Measurements from ENCODE around the gene TBC1D22A.
"Not testable (repeated sequence)": the region's sequence is repeated elsewhere in the genome, so short reads cannot be mapped to it uniquely, and the experiment has no call there.

TBC1D22A gene

DNA sequence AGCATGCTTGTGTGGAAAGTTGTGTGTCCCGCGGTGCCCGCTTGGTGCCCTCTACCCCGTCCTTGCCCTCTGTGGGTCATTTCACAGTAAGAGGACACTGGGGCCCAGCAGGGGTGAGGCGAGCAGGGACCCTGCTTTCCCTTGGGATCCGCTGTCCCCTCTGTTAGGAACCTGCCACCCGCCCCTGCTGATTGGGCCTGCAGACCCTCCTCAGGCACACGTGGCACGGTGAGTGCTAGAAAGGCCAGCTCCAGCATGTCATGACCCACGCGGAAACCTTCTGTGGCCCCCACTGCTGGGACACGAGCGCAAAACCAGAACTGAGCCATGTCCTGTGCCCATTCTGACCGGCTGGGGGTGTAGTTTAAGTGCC lies 353.1 kb downstream of the TBC1D22A start:
- DNase-seq (ENCODE audit: low spot score) (no peak), FAIRE-seq (no peak)

DNA sequence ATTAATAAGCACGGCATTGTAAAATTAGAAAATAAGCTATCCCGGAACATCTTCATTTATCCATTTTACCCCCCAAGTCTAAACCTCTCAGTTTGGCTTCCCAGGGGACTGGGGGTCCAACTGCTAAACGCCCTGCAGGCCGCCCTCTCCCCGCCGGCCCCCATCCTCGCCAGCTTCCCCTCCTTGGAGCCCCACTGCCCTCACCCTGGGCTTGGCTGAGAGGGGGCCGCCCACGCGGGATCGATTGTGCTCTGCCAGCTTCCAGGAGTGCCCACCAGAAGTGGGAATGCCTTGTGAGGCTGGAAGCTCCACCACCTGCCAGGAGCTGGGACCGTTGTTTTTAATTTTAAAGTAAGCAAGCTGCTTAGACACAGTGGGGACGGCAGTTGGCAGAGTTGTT lies 353.5 kb downstream of the TBC1D22A start:
- FAIRE-seq (no peak), DNase-seq (ENCODE audit: low spot score) (no peak)

DNA sequence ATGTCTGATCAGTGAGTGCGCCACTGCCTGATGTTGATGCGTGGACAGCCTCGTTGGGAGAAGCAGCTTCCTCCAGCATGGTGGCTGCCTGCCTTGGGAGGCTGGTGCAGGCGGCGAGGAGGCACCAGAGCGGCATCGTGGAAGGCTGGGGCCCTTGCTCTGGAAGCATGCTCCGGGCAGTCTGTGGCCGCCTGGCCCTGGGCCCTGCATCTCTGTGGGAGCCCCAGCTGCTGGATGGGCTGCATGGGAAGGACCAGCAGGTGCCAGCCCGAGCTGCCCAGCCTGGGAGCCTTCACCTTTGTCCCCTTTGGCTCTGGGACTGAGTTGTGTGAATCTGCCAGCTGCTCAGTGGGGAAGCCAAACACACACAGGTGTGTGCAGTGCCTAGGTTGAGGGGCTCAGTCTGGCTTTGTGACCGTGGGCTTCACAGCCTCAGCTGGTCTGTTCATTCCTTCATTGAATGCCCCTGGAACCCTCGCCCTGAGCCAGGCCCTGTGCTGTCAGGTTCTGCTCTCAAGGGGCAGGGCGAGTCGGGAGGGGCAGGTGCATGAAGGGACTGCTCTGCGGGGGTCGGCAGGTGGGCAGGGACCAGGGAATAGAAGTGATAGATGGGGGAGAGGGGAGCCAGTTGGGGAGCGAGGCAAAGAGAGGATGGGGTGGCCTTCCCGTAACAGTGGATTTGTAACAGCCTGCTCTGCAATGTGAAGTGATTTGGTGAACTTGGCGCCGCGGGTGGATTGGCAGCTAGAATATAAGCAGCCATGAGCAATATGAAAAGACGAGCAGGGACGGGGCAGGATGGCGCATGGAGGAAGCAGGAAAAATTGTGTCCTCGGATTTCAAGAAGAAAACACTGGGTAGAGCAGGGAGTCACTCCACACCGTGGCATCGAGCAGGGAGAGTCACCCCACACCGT lies 354.2 kb downstream of the TBC1D22A start:
- FAIRE-seq (no peak), DNase-seq (ENCODE audit: low spot score) (no peak)

DNA sequence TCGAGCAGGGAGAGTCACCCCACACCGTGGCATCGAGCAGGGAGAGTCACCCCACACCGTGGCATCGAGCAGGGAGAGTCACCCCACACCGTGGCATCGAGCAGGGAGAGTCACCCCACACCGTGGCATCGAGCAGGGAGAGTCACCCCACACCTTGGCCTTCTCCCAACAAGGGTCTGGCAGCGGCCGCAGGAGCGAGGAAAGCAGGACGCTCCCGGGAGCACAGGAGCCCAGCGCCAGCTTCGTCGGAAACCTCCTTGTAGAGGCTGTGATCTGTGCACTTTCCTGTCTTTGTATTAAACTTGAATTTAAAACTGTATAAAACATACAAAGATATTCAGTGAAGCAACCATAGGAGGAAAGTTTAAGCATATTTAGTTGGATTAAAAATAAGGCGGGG lies 355.0 kb downstream of the TBC1D22A start:
- not testable (repeated sequence) for DNase-seq (ENCODE audit: low spot score); FAIRE-seq

DNA sequence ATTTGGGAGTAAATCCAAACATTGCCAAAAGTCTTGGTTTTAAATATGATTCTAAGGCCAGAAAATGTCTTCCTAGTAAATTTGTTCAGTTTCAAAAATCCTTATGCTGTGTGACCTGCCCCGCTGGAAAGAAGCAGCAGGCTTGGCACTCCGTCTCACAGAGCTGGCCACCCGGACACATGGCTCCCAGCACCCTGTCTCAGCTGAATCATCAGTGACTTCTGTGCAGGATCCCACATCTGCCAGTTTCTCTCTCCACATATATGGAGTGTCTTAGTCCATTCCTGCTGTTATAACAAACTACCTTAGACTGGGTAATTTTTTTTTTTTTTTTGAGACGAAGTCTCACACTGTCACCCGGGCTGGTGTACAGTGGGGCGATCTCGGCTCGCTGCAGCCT lies 356.7 kb downstream of the TBC1D22A start:
- FAIRE-seq (no peak), DNase-seq (ENCODE audit: low spot score) (no peak)

DNA sequence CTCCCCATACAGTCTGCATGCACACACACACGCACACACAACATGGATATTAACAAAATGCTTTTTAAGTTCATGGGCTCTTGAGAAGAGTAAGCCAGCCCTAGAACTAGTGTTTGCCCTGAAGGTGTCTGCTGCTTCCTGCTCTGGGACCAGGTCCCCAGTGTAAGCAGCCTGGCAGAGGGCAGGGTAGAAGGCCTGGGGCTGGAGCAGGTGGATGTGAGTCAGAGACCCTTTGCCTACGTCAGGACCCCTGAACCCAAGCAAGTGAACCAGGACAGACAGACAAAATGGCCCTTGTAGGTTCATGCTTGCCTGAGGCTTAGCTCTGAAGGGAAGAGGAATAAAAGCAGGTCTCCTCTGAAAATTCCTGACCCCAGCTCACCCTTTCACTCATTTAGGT lies 357.9 kb downstream of the TBC1D22A start:
- DNase-seq (ENCODE audit: low spot score) (no peak), FAIRE-seq (no peak)

DNA sequence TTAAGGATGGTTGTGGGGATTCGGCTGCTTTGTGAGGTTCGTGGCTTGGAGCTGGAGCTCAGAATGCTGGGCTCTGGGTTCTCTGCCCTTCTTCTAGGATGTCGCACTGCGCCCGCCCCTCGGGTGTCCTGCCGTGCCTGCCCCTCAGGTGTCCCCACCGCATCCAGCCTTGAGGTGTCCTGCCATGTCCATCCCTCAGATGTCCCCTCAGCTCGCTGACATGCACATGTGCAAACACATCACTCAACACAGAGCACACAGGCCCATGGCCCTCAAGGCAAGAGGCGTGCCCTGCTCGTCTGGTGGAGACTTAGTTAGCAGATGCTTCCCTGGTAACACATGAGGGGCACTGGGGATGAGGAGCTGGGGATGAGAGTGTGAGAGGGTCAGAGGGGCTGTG lies 359.3 kb downstream of the TBC1D22A start:
- FAIRE-seq, result no peak
- DNase-seq (ENCODE audit: low spot score), result no peak

DNA sequence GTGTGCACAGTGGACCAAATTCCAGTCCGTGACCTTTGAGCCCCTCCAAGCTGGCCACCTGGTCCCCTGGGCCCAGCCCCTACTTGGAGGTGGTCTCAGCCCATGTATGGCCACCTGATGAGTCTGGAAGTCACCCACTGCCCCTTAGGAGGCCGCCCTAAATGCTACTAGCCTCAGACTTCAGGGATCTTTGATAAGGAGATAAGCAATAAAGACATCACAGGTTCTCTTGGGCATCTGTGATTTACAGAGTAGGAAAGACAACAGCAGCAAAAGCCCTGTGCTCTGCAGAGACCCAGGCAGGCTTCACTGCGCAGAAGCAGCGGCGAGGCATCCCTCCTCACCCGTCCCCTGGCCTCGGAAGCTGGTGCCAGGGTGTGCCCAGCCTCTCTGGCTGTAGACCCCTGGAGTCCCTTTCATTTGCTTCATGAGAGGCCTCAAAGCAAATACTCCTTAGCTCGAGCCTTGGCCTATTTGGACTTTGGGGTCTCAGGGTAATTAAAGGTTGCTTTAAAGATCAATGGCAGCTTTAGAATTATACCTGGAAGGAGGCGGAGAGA lies 360.1 kb downstream of the TBC1D22A start:
- FAIRE-seq (no peak), DNase-seq (ENCODE audit: low spot score) (no peak)

DNA sequence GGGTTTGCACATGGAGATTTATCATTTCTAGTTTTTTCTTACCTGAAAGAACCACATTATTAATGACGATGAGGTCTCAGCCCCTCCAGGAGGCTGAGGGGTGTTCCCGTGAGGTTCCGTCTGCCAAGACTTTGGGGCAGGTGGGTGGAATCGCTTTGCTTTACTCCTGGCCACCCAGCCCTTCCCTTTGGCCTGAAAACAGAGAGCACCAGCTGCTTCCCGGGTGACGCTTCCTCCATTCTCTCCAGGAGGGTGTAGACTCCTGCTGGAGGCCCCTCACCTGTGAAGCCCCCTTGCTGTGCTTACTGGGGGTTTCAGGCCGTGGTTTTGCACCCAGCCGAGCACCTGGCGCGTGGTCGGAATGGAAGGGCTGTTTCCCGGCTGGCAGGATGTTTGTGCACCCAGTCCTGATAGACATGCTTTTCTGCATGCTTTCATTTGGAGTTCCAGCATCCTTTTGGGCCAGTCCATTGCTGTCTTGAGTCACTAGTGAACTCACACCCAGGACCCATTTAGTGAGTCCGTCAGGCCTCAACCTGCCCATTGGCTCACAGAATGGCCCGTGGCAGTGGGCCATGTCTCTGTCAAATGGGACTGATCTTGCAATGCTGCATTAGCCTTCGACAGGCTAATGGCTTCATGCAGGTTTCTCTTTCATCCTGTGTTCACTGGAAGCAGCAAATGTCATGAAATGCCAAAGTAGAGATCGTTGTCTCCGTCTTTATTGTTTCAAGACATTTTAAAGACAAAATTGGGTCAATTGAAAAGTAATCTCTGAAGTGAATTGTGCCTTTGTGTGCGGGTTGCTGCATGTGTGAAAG lies 360.8 kb downstream of the TBC1D22A start:
- DNase-seq (ENCODE audit: low spot score) (no peak), FAIRE-seq (no peak)

DNA sequence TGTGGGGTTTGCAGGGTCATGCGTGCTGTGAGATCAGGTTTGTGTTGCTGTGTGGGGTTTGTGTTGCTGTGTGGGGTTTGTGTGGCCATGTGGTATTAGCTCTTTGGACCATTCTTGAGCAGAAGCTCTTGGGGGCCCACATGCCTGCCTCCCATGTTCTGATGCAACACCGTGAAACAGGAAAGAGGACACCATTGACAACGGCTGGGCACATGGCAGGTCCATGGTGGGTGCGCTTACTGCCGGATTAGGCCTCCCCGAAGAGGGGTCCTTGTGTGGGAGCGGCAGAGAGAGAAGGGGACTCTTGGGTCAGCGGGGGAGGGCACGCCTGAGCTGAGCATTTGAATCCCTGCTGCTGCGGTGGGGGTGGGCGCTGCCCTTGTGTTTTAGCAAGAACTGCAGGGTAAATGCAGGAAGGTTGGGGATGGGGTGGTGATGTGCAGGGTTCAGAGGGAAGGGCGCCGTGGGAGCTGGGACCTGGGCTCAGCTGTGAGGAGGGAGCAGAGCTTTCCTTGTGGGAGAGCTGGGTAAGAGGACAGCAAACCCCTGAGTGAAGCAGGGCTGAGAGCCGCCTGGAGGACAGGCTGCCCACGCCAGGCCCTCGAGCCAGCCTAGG lies 361.5 kb downstream of the TBC1D22A start:
- DNase-seq (ENCODE audit: low spot score), result no peak
- FAIRE-seq, result no peak

DNA sequence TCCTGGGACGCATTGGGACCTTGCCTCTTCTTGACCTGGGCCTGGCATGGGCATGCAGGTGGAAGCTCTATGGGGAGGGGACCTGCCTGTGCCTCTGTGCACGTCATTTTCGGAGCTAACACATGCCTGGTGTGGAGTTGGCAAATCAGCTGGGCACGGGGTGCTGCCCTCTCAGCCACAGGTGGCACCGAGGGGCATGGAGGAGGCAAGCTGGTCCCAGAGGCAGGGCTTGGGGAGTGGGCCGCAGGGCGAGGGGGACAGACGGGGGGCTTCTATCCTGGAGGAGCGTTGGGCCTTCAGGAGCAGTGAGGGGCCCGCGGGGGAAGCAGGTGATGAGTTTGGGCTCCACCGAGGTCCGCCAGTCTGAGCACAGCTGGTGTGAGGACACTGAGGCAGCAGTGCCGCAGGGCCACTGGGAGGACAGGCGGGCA lies 362.0 kb downstream of the TBC1D22A start:
- FAIRE-seq (no peak), DNase-seq (ENCODE audit: low spot score) (no peak)

DNA sequence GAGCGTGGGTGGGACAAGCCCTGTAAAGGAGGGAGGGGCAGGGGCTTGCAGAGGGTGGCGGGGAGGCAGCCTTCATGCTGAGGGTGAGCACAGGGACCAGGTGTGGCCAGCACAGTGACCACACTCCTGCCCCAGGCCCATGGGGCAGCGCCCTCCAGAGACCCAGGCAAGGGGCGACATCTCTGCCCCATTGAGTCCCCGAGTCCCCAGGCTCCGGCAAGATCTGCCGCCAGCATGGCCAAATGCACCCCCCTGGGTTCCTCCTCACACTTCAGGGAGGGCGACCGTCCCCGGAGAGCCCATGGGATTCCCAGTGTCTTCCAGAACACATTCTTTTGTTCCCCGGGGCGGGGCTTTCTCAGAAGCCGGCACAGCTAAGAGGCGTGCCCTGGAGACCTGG lies 362.5 kb downstream of the TBC1D22A start:
- DNase-seq (ENCODE audit: low spot score) (no peak), FAIRE-seq (no peak)

DNA sequence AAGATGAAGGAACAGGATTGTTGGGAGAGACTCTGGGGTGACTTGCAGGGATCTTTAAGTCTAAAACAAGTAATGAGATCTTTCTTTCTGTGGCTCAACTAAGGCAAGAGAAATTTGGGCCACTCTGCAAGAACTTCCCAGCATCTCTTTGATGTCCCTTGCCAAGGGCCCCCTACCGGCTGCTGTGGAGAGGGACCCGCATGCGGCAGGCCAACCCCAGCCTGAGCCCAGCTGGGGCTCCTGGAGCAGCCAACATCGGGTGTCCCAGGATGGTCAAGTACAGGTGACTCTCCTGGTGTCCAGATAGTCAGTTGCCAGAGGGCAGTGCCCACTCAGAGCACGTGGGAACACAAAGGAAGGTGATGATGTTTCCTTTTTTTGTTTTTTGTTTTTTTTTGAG lies 363.2 kb downstream of the TBC1D22A start:
- FAIRE-seq, result no peak
- no peak for DNase-seq (ENCODE audit: low spot score)

DNA sequence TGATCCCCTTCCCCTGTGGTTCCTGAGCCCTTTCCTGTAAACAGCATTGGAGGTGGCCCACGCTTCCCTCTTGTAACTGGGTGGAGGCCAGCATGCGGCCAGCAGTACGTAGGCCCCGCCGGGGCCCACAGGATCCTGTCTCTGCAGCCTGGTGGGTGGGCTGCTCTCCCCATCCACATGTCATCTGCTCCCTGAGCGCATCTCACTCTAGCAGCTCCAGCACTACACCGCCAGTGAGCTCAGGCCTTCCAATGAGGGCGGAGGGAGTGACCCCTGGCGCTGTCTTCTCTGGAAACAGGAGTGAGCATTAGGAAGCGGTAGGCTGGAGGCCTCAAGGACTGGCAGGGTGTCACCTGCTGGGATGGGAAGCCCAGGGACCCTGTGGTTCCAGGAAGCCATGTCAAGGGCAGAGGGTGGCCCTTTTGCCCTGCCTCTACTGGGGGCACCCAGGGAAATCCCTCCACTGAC lies 363.9 kb downstream of the TBC1D22A start:
- DNase-seq (ENCODE audit: low spot score) (no peak), FAIRE-seq (no peak)

DNA sequence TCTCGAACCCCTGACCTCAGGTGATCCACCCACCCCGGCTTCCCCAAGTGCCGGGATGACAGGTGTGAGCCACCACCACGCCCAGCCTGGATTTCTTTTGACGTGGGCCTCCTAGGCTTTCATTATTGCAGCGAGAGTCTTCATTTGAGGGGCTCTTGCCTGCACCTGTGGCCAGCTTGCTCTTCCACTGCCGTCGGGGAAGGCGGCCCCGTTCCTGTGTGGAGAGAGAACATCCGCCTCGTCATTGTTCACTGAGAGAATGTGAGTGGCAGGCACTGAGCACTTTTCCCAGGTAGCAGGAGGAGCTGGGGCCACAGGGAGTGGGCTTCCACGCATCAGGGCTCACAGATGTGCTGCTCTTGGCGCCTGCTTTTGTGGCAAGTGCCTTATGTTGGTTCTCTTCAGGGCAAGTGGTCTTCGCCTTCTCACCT lies 365.0 kb downstream of the TBC1D22A start:
- FAIRE-seq, result no peak

DNA sequence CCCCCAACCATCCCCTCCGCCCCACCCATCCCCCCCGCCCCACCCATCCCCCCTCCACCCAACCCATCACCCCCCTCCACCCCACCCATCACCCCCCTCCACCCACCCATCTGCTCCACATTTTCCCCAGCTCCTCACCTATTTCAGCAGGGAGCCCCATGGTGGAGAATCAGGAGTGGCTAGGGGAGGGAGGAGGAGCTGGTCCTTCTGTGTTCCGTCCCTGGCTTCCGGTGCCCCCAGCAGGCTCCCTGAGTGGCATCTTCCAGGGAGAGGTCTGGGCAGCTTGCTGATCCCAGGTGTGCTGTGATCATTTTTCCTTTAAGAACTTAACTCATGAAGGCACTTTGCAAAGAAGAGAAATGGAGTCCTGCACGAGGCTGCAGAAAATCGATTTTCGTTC lies 365.8 kb downstream of the TBC1D22A start:
- DNase-seq (ENCODE audit: low spot score), result no peak
- FAIRE-seq, result no peak

More for the DNA sequence above, 365.0 kb downstream of the TBC1D22A start:
- no peak for DNase-seq (ENCODE audit: low spot score)

DNA sequence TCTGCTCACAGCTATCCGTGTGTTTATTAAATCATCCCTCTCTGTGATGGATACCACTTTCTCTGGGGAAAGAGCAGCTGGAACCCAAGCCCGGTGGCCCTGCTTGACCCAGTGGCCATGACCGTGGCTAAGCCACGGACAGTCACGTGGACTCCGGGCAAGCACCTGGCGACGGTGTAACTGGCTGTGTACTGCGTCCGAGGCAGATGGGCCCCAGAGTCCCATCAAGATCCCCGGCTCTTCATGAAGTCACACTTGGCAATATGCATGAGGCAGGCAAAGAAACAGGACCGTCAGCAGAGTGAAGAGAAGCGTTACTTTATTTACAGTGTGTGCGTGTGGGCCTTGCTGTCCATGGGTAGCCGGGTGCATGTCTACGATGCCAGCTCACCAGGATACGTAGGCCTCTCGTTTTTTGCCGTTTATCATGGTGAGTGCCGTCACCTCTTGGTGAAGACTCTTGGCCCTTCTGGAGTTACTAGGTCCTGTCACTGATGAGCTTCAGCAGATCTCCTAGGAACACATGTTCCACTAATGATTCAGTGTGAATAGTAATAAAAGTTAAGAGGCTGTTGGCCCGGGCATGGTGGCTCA lies 366.3 kb downstream of the TBC1D22A start:
- DNase-seq (ENCODE audit: low spot score) (no peak), FAIRE-seq (no peak)

DNA sequence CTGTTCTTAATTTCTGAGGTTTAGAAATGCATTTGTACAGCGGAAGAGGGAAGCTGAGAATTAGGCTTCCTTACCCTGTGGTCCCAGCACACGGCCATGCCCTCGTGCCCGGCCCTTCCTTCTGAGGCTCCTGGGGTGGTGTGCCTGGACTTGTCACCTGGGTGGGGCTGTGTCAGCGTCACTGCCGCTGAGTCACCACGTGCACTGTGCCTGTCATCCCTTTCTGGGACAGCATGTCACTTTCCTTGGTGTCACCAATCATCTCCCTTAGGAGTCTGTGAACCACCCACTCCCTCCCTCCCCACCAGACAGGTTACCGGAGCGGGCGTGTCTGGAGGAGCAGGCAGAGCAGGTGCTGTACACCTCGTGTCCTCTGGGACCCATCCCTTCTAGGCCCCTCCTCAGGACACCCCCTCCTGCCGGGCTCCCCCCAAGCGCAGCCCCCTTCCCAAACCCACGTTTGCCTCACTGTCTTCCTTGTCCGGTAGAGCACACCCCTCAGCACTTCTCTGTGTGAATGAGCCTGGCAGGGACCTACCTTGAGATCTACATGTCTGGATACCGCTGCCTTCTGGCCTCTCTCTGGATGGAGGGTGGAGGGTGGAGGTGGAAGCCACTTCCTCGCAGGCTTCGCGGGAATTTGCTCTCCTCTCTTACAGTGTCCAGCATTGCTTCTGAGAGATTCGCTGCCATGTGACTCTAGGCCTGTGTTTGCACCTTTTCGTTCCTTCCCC lies 367.6 kb downstream of the TBC1D22A start:
- FAIRE-seq, result no peak
- DNase-seq (ENCODE audit: low spot score), result peak; percentile 16

DNA sequence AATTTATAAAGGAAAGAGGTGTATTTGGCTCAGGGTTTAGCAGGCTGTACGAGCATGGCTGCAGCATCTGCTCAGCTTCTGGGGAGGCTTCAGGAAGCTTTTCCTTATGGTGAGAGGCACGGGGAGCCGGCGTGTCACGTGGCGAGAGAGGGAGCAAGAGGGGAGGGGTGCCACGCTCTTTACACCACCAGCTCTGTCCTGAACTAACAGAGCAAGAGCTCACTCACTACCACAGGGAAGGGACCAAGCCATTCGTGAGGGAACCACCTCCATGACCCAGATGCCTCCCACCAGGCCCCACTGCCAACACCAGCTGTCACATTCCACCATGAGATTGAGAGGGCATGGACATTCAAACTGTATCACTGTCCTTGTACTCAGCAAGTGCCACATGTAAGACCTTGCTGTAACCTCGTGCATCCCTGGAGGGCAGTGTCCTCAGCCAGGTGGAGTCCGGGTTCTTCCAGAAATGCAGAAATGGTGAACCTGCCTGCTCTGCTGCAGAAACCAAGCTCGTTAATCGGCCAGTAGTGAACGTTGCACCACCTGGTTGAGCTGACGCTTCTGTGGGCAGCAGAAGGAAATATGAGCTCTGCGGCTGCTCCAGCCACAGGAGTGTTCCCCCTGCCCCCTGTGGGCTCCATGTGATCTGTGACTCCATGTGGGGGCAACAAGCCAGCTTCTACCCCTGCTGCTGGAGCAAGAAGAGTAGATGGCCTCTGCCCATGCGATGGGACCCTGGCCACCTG lies 368.6 kb downstream of the TBC1D22A start:
- FAIRE-seq (no peak), DNase-seq (ENCODE audit: low spot score) (no peak)
